A549 (cell line): ENCODE measurements around the gene KCNIP3. TPM values are rescaled to one million over a fixed set of nuclear protein-coding genes. Genes with fewer than 3 reads are reported as not detected.

Source experiments
- ATAC-seq, 2 experiments: fragments of 200-7000 bp in 1 of 2; fragments of >200 bp in 1 of 2; cut with Nextera tagmentation in 1 of 2; cut with Tn5 transposase in 1 of 2; 3 replicates each; pipeline versions ENCODE4 v1.8.0 to v1.9.1; 2018 to 2020; ENCODE audit warnings: mild to moderate bottlenecking in 1 of 2, moderate library complexity in 1 of 2
- CTCF ChIA-PET: fragments of 300-600 bp; sonication (Branson Sonifier 250); formaldehyde crosslinking; extraction: SDS; loops from one replicate; lab custom pipeline; 2021; ENCODE audit warnings: antibody characterized with exemption, inconsistent platforms; lab: Yijun Ruan, JAX
- POLR2A ChIA-PET: fragments of 350-600 bp; formaldehyde crosslinking; extraction: SDS; loops from one replicate; lab custom pipeline; 2021; ENCODE audit warnings: antibody characterized with exemption, inconsistent platforms; lab: Yijun Ruan, JAX
- DNase-seq, 2 experiments: peaks; one replicate each; pipeline versions ENCODE4 v3.0.0 to v3.0.0-alpha.2; 2011 to 2016; ENCODE audit warnings: low read depth in 1 of 2, low spot score in 1 of 2
- FAIRE-seq: peaks from 2 replicates; lab custom pipeline; 2011; peaks lifted over from hg19 to GRCh38; lab: Jason Lieb, UNC
- H3K27ac ChIP-seq, 2 experiments: fragments of >200 bp; sonication (Bioruptor Twin); formaldehyde crosslinking; 3 replicates each; pipeline ENCODE4 v1.5.1; 2016 to 2017
- H3K4me1 ChIP-seq: fragments of >200 bp; sonication (Bioruptor Twin); formaldehyde crosslinking; 3 replicates; pipeline ENCODE4 v1.6.1; 2016
- H3K4me2 ChIP-seq: fragments of >200 bp; sonication (Bioruptor Twin); formaldehyde crosslinking; 3 replicates; pipeline ENCODE4 v1.6.1; 2016
- H3K4me3 ChIP-seq: fragments of >200 bp; sonication (Bioruptor Twin); formaldehyde crosslinking; 3 replicates; pipeline ENCODE4 v1.5.1; 2016
- H3K9me3 ChIP-seq: fragments of >200 bp; sonication (Bioruptor Twin); formaldehyde crosslinking; 3 replicates; pipeline ENCODE4 v1.6.1; 2016
- CEBPB ChIP-seq, 2 experiments: fragments of >200 bp in 1 of 2; sonication (Bioruptor Twin) in 1 of 2; formaldehyde crosslinking in 1 of 2; IDR thresholded peaks; 2 replicates each; pipeline ENCODE4 v1.6.1; 2012 to 2016
- CHD2 ChIP-seq: fragments of 150-350 bp; IDR thresholded peaks from 2 replicates; pipeline ENCODE4 v1.6.1; 2014; ENCODE audit warnings: low read length; ENCODE audit not compliant: partially characterized antibody
- CHD4 ChIP-seq: fragments of 200-600 bp; sonication (generic); IDR thresholded peaks from 2 replicates; pipeline ENCODE4 v1.6.1; 2016; ENCODE audit warnings: antibody characterized with exemption, mild to moderate bottlenecking, borderline replicate concordance
- EP300 ChIP-seq, 2 experiments: fragments of >200 bp; sonication (Bioruptor Twin); formaldehyde crosslinking; IDR thresholded peaks; 2 replicates in 1 of 2; 3 replicates in 1 of 2; pipeline ENCODE4 v1.6.1; 2016 to 2017
- ESRRA ChIP-seq: fragments of 150-350 bp; IDR thresholded peaks from 2 replicates; pipeline ENCODE4 v1.6.1; 2014; ENCODE audit warnings: mild to moderate bottlenecking, low read length, borderline replicate concordance
- FOSB ChIP-seq: fragments of 250-450 bp; sonication (Bioruptor Pico); IDR thresholded peaks from 2 replicates; pipeline ENCODE4 v1.5.0; 2020; ENCODE audit warnings: mild to moderate bottlenecking, moderate library complexity
- FOSL2 ChIP-seq, 2 experiments: fragments of 450-650 bp in 1 of 2; fragments of >200 bp in 1 of 2; sonication (Bioruptor Twin) in 1 of 2; formaldehyde crosslinking; IDR thresholded peaks; 2 replicates each; pipeline versions ENCODE4 v1.5.0 to v1.6.1; 2016 to 2020; ENCODE audit warnings: mild to moderate bottlenecking in 1 of 2, moderate library complexity in 1 of 2
- GATA3 ChIP-seq: IDR thresholded peaks from 2 replicates; pipeline ENCODE4 v1.6.1; 2012; ENCODE audit warnings: borderline replicate concordance
- HDAC2 ChIP-seq: fragments of 200-600 bp; sonication (generic); IDR thresholded peaks from 2 replicates; pipeline ENCODE4 v1.6.1; 2016
- HOXB13 ChIP-seq: fragments of 250-450 bp; sonication (Bioruptor Pico); IDR thresholded peaks from 2 replicates; pipeline ENCODE4 v1.5.0; 2020; ENCODE audit warnings: low read depth, mild to moderate bottlenecking, moderate library complexity
- HOXB5 ChIP-seq: fragments of 250-450 bp; sonication (Bioruptor Pico); IDR thresholded peaks from 2 replicates; pipeline ENCODE4 v1.5.0; 2020; ENCODE audit warnings: mild to moderate bottlenecking, moderate library complexity
- JUN ChIP-seq, 2 experiments: fragments of >200 bp; sonication (Bioruptor Twin); formaldehyde crosslinking; IDR thresholded peaks; 2 replicates in 1 of 2; 3 replicates in 1 of 2; pipeline ENCODE4 v1.6.1; 2016 to 2017
- JUNB ChIP-seq: fragments of >200 bp; sonication (Bioruptor Twin); formaldehyde crosslinking; IDR thresholded peaks from 2 replicates; pipeline ENCODE4 v1.6.1; 2016
- KDM1A ChIP-seq: fragments of 200-600 bp; sonication (generic); IDR thresholded peaks from 2 replicates; pipeline ENCODE4 v1.6.1; 2016; ENCODE audit warnings: low read depth, mild to moderate bottlenecking
- KDM5A ChIP-seq: fragments of 200-600 bp; sonication (generic); IDR thresholded peaks from 2 replicates; pipeline ENCODE4 v1.6.1; 2016; ENCODE audit warnings: antibody characterized with exemption, mild to moderate bottlenecking
- MAFK ChIP-seq: fragments of 450-650 bp; IDR thresholded peaks from 2 replicates; pipeline ENCODE4 v1.6.1; 2014; ENCODE audit not compliant: partially characterized antibody
- NFE2L2 ChIP-seq: fragments of 150-350 bp; conservative IDR thresholded peaks from 2 replicates; pipeline ENCODE4 v1.6.1; 2014; ENCODE audit warnings: low read length
- NPAS2 ChIP-seq: fragments of 250-450 bp; sonication (Bioruptor Pico); IDR thresholded peaks from 2 replicates; pipeline ENCODE4 v1.8.0; 2022; ENCODE audit warnings: mild to moderate bottlenecking, moderate library complexity, borderline replicate concordance
- NR3C1 ChIP-seq: fragments of >200 bp; sonication (Bioruptor Twin); formaldehyde crosslinking; IDR thresholded peaks from 3 replicates; pipeline ENCODE4 v1.6.1; 2017
- RAD21 ChIP-seq, 2 experiments: fragments of >200 bp in 1 of 2; sonication (Bioruptor Twin) in 1 of 2; formaldehyde crosslinking in 1 of 2; IDR thresholded peaks in 1 of 2; conservative IDR thresholded peaks in 1 of 2; 2 replicates in 1 of 2; 3 replicates in 1 of 2; pipeline ENCODE4 v1.6.1; 2012 to 2018; ENCODE audit warnings: inconsistent platforms in 1 of 2
- RCOR1 ChIP-seq: fragments of 150-350 bp; IDR thresholded peaks from 2 replicates; pipeline ENCODE4 v1.6.1; 2014; ENCODE audit warnings: antibody characterized with exemption, low read length, low read depth
- RFX5 ChIP-seq: fragments of 450-650 bp; IDR thresholded peaks from 2 replicates; pipeline ENCODE4 v1.7.1; 2014; ENCODE audit warnings: antibody characterized with exemption, mild to moderate bottlenecking, moderate library complexity
- SMC3 ChIP-seq: fragments of >200 bp; sonication (Bioruptor Twin); formaldehyde crosslinking; IDR thresholded peaks from 3 replicates; pipeline ENCODE4 v1.6.1; 2018; ENCODE audit warnings: inconsistent platforms
- SREBF2 ChIP-seq: fragments of 450-650 bp; IDR thresholded peaks from 2 replicates; pipeline ENCODE4 v1.6.1; 2014; ENCODE audit warnings: mild to moderate bottlenecking, moderate library complexity
- TP53 ChIP-seq: fragments of 250-450 bp; sonication (Bioruptor Pico); IDR thresholded peaks from 2 replicates; pipeline ENCODE4 v1.5.0; 2021; ENCODE audit warnings: mild to moderate bottlenecking, moderate library complexity
- ZC3H11A ChIP-seq: fragments of 450-650 bp; IDR thresholded peaks from 2 replicates; pipeline ENCODE4 v1.6.1; 2014; ENCODE audit warnings: antibody characterized with exemption, mild to moderate bottlenecking
- ZFP36 ChIP-seq: fragments of 450-650 bp; IDR thresholded peaks from 2 replicates; pipeline ENCODE4 v1.6.1; 2014; ENCODE audit warnings: borderline replicate concordance; ENCODE audit not compliant: partially characterized antibody
- ZNF302 ChIP-seq: fragments of 250-450 bp; sonication (Bioruptor Pico); IDR thresholded peaks from 2 replicates; pipeline ENCODE4 v1.9.0; 2021; ENCODE audit warnings: inconsistent platforms, mild to moderate bottlenecking, moderate library complexity
- WGBS: methylation state at CpG from one replicate; pipeline ENCODE4 v1.1.6; 2017; ENCODE audit errors: missing lambda C conversion rate; 5-methylcytosine and 5-hydroxymethylcytosine counted together
- polyA plus RNA-seq, 4 experiments: library from polyadenylated mRNA; depleted of rRNA in 3 of 4; stranded (reverse); fragments of >200 nt; fragmentation: RNase III in 1 of 4; extraction: RNeasy Plus Mini Kit Qiagen cat#74134 plus additional on column Dnase treatment in 1 of 4; gene quantifications; 2 replicates in 3 of 4; 3 replicates in 1 of 4; pipeline ENCODE4 v1.2.3, GENCODE V29; 2011 to 2017
- TF ChIP-seq, protein P1 (sequence below): IDR thresholded peaks from 2 replicates; pipeline ENCODE4 v1.6.1; 2012
- TF ChIP-seq, protein P2 (sequence below): fragments of 250-450 bp; sonication (Bioruptor Pico); IDR thresholded peaks from 2 replicates; pipeline ENCODE4 v1.5.0; 2020; ENCODE audit warnings: low read depth, mild to moderate bottlenecking, moderate library complexity
- TF ChIP-seq, protein P3 (sequence below): IDR thresholded peaks from 2 replicates; pipeline ENCODE4 v1.6.1; 2012
- TF ChIP-seq, protein P4 (sequence below): fragments of >200 bp; sonication (Bioruptor Twin); formaldehyde crosslinking; IDR thresholded peaks from 3 replicates; pipeline ENCODE4 v1.6.1; 2016
- TF ChIP-seq, protein P5 (sequence below): fragments of >200 bp; sonication (Bioruptor Twin); formaldehyde crosslinking; IDR thresholded peaks from 2 replicates; pipeline ENCODE4 v1.6.1; 2016
- TF ChIP-seq, protein P6 (sequence below): fragments of 250-450 bp; sonication (Bioruptor Pico); IDR thresholded peaks from 2 replicates; pipeline ENCODE4 v1.5.0; 2021; ENCODE audit warnings: mild to moderate bottlenecking, moderate library complexity, borderline replicate concordance

KCNIP3 gene
- polyA plus RNA-seq, 2 of the 4 experiments (the other 2 are of a cell fraction) = 0.13 to 0.84 TPM

DNA sequence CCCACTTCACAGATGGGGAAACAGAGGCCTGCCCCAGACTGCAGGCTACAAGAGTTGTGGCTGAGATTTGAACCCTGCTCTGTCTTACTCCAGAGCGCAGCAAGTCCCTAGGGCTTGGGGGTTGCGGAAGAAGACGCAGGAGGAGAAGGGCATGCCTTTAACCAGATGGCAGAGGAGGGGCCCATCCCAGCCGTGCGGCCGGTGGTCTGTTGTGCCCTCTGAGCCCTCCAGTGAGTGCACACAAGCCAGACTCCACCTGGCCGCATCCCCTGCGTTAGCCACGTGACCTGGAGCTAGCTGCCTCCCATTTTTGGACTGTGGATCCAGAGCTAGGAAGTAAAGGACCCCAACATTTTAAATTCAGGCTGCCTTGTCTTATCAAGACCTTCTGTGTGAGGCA, 2.8 kb downstream of the KCNIP3 start:
- FAIRE-seq = no peak
- POLR2A ChIA-PET = no interaction called here
- no peak for TF ChIP-seq CHD2
- no peak for TF ChIP-seq FOSB
- TF ChIP-seq RAD21 (conservative IDR thresholded peaks at IDR 0.05 in 1 of 2, IDR thresholded peaks at IDR 0.05 in 1 of 2) = no peak
- TF ChIP-seq, protein P1, sequence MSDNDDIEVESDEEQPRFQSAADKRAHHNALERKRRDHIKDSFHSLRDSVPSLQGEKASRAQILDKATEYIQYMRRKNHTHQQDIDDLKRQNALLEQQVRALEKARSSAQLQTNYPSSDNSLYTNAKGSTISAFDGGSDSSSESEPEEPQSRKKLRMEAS = no peak
- TF ChIP-seq, protein P2, sequence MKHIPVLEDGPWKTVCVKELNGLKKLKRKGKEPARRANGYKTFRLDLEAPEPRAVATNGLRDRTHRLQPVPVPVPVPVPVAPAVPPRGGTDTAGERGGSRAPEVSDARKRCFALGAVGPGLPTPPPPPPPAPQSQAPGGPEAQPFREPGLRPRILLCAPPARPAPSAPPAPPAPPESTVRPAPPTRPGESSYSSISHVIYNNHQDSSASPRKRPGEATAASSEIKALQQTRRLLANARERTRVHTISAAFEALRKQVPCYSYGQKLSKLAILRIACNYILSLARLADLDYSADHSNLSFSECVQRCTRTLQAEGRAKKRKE (CRISPR knock-in tag) = no peak
- TF ChIP-seq ESRRA = no peak
- TF ChIP-seq ZC3H11A = no peak
- no peak for TF ChIP-seq SREBF2
- TF ChIP-seq RCOR1 = no peak
- TF ChIP-seq, protein P3, sequence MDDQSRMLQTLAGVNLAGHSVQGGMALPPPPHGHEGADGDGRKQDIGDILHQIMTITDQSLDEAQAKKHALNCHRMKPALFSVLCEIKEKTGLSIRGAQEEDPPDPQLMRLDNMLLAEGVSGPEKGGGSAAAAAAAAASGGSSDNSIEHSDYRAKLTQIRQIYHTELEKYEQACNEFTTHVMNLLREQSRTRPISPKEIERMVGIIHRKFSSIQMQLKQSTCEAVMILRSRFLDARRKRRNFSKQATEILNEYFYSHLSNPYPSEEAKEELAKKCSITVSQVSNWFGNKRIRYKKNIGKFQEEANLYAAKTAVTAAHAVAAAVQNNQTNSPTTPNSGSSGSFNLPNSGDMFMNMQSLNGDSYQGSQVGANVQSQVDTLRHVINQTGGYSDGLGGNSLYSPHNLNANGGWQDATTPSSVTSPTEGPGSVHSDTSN = no peak
- no peak for TF ChIP-seq CEBPB (IDR thresholded peaks at IDR 0.05)
- TF ChIP-seq JUNB = no peak
- no peak for TF ChIP-seq KDM1A
- TF ChIP-seq RFX5 = no peak
- TF ChIP-seq KDM5A = no peak
- TF ChIP-seq, protein P4, sequence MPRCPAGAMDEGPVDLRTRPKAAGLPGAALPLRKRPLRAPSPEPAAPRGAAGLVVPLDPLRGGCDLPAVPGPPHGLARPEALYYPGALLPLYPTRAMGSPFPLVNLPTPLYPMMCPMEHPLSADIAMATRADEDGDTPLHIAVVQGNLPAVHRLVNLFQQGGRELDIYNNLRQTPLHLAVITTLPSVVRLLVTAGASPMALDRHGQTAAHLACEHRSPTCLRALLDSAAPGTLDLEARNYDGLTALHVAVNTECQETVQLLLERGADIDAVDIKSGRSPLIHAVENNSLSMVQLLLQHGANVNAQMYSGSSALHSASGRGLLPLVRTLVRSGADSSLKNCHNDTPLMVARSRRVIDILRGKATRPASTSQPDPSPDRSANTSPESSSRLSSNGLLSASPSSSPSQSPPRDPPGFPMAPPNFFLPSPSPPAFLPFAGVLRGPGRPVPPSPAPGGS = no peak
- no peak for TF ChIP-seq SMC3
- TF ChIP-seq ZNF302 (CRISPR knock-in tag) = no peak
- no peak for TF ChIP-seq FOSL2 (IDR thresholded peaks at IDR 0.05)
- no peak for TF ChIP-seq FOSL2 (CRISPR knock-in tag; IDR thresholded peaks at IDR 0.05)
- CTCF ChIA-PET = interaction anchor here (1.9 to 2.2 kb wide), 2 partner anchors 13 to 45 kb away, joined by 4 to 5 read pairs; no protein-coding TSS in a partner anchor
- no peak for DNase-seq
- 61% methylated on average over 9 of the region's 9 CpGs for WGBS
- Histone ChIP-seq H3K4me3 (no peak overlapping the region), H3K4me2 (no peak overlapping the region), H3K4me1 (no peaks in the 10 kb centered on the region), H3K27ac (no peak overlapping the region), H3K9me3 (no peaks in the 10 kb centered on the region; the same call in 2 of the 3 replicates)
- no peak for ATAC-seq

DNA sequence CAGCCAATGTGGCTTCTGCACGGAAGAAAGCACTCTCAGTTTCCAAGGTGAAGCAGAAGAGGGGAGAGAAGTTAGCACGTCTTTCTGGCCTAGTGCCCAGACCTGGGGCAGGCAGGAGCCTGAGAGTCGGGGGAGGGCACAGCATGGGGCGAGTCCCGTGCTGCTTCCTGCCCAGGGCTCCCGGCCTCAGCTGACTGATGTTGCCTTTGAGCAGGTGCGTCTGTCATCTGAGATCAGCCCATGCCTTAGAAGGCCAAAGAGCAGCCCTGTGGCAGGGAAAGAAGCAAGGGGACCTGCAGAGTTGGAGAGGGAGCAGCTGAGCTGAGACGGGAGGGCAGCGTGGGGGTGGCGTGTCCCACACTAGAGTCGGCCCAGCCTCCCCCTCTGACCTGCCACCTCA, 3.3 kb downstream of the KCNIP3 start:
- WGBS = 15% methylated on average over 10 of the region's 11 CpGs
- Histone ChIP-seq H3K27ac (no peak overlapping the region), H3K4me2 (no peak overlapping the region), H3K4me1 (no peaks in the 10 kb centered on the region), H3K4me3 (no peak overlapping the region)
- no peak for ATAC-seq
- POLR2A ChIA-PET = no interaction called here
- TF ChIP-seq ZFP36 = no peak
- TF ChIP-seq HOXB13 (CRISPR knock-in tag) = no peak
- no peak for TF ChIP-seq JUNB
- no peak for TF ChIP-seq EP300 (IDR thresholded peaks at IDR 0.05)
- no peak for TF ChIP-seq MAFK
- no peak for TF ChIP-seq GATA3
- TF ChIP-seq NPAS2 (CRISPR knock-in tag) = no peak
- TF ChIP-seq TP53 (CRISPR knock-in tag) = no peak
- no peak for TF ChIP-seq NFE2L2
- TF ChIP-seq, protein P5, sequence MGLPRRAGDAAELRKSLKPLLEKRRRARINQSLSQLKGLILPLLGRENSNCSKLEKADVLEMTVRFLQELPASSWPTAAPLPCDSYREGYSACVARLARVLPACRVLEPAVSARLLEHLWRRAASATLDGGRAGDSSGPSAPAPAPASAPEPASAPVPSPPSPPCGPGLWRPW = no peak
- TF ChIP-seq CHD4 = no peak
- no peak for TF ChIP-seq HDAC2
- no peak for TF ChIP-seq HOXB5 (CRISPR knock-in tag)
- no peak for TF ChIP-seq JUN (IDR thresholded peaks at IDR 0.05)
- no peak for TF ChIP-seq NR3C1
- TF ChIP-seq SREBF2 = no peak
- TF ChIP-seq, protein P6, sequence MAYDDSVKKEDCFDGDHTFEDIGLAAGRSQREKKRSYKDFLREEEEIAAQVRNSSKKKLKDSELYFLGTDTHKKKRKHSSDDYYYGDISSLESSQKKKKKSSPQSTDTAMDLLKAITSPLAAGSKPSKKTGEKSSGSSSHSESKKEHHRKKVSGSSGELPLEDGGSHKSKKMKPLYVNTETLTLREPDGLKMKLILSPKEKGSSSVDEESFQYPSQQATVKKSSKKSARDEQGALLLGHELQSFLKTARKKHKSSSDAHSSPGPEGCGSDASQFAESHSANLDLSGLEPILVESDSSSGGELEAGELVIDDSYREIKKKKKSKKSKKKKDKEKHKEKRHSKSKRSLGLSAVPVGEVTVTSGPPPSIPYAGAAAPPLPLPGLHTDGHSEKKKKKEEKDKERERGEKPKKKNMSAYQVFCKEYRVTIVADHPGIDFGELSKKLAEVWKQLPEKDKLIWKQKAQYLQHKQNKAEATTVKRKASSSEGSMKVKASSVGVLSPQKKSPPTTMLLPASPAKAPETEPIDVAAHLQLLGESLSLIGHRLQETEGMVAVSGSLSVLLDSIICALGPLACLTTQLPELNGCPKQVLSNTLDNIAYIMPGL (CRISPR knock-in tag) = no peak
- TF ChIP-seq, all 56 proteins: peak for 0
- FAIRE-seq (no peak), DNase-seq (no peak)
- CTCF ChIA-PET = interaction anchor here (1.9 to 2.2 kb wide), 2 partner anchors 13 to 45 kb away, joined by 4 to 5 read pairs; no protein-coding TSS in a partner anchor
- no peaks in the 10 kb centered on the region; the same call in 2 of the 3 replicates for H3K9me3 ChIP-seq
